ENCODE measurements around the gene SLC45A1. TPM values are rescaled to one million over a fixed set of nuclear protein-coding genes. Genes with fewer than 3 reads are reported as not detected.

SLC45A1 gene
- total RNA-seq, 1 experiment from 2014 or later = 13.8 TPM

DNA sequence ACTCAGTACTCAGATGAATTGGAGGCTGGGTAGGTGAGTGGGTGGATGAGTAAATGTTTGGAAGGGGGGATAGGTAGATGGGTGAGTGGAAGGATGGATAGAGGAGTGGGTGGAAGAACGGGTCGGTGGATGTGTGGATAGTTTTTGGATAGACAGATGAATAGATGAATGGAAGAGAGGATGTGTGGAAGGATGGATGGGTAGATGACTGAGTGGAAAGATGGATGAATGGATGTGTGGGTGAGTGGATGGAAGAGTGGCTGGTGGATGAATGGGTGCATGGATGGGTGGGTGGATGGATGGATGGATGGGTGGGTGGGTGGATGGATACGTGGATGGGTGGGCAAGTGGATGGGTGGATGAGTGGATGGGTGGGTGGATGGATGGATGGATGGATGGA is 3.7 kb downstream of the SLC45A1 start:
- no peaks in the 10 kb centered on the region for H4K20me1 ChIP-seq (ENCODE audit: insufficient read depth)
- intact Hi-C loops (cut with micrococcal nuclease) = no loop called here
- DNase-seq (ENCODE audit: low read depth, low spot score) = no peak
- TF ChIP-seq, protein P1, sequence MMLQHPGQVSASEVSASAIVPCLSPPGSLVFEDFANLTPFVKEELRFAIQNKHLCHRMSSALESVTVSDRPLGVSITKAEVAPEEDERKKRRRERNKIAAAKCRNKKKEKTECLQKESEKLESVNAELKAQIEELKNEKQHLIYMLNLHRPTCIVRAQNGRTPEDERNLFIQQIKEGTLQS (IDR thresholded peaks at IDR 0.05) = no peak
- no peak for TF ChIP-seq SIN3A (IDR thresholded peaks at IDR 0.05; ENCODE audit: low read depth)
- TF ChIP-seq, protein P2, sequence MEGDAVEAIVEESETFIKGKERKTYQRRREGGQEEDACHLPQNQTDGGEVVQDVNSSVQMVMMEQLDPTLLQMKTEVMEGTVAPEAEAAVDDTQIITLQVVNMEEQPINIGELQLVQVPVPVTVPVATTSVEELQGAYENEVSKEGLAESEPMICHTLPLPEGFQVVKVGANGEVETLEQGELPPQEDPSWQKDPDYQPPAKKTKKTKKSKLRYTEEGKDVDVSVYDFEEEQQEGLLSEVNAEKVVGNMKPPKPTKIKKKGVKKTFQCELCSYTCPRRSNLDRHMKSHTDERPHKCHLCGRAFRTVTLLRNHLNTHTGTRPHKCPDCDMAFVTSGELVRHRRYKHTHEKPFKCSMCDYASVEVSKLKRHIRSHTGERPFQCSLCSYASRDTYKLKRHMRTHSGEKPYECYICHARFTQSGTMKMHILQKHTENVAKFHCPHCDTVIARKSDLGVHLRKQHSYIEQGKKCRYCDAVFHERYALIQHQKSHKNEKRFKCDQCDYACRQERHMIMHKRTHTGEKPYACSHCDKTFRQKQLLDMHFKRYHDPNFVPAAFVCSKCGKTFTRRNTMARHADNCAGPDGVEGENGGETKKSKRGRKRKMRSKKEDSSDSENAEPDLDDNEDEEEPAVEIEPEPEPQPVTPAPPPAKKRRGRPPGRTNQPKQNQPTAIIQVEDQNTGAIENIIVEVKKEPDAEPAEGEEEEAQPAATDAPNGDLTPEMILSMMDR (IDR thresholded peaks at IDR 0.05 in 2 of 3, conservative IDR thresholded peaks at IDR 0.05 in 1 of 3; ENCODE audit: borderline replicate concordance in 1 of 3, insufficient read depth in 1 of 3, low read depth in 2 of 3, low read length in 2 of 3) = no peak
- TF ChIP-seq ZFX (IDR thresholded peaks at IDR 0.05) = no peak
- TF ChIP-seq TCF7L2 (IDR thresholded peaks at IDR 0.05; ENCODE audit: borderline replicate concordance, extremely low read depth, insufficient read depth, insufficient read length) = no peak
- TF ChIP-seq, protein P3, sequence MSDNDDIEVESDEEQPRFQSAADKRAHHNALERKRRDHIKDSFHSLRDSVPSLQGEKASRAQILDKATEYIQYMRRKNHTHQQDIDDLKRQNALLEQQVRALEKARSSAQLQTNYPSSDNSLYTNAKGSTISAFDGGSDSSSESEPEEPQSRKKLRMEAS (IDR thresholded peaks at IDR 0.05) = no peak
- TF ChIP-seq CBX3 (IDR thresholded peaks at IDR 0.05; ENCODE audit: low read depth) = no peak
- no peak for TF ChIP-seq JUND (IDR thresholded peaks at IDR 0.05)
- no peak for TF ChIP-seq FOSL1 (IDR thresholded peaks at IDR 0.05; ENCODE audit: low read depth)
- TF ChIP-seq ELF1 (IDR thresholded peaks at IDR 0.05; ENCODE audit: borderline replicate concordance, low read depth) = no peak
- no peak for TF ChIP-seq SP1 (IDR thresholded peaks at IDR 0.05; ENCODE audit: low read depth)
- TF ChIP-seq SRF (IDR thresholded peaks at IDR 0.05; ENCODE audit: low read depth) = no peak
- no peak for TF ChIP-seq CEBPB (IDR thresholded peaks at IDR 0.05; ENCODE audit: low read depth)
- TF ChIP-seq POLR2AphosphoS5 (IDR thresholded peaks at IDR 0.05; ENCODE audit: low read depth, low read length) = no peak
- ATAC-seq = no peak
- H3K79me2 ChIP-seq (ENCODE audit: insufficient read depth, low read length) = peaks cover 6% of the 10 kb centered on the region; the same call in 1 of the 2 replicates
- ChIA-PET POLR2A (no interaction called here), CTCF (no interaction called here), RAD21 (ENCODE audit: low non-redundant PET in 1 of 2, low total read pairs in 2 of 2, uncharacterized antibody in 2 of 2, unreplicated experiment in 2 of 2) (no interaction called here)
- no peaks in the 10 kb centered on the region for H3K27me3 ChIP-seq (ENCODE audit: insufficient read depth, low read length)
- peaks cover 5% of the 10 kb centered on the region in 2 experiments; a peak in 3 of 4 replicates for H3K36me3 ChIP-seq (ENCODE audit: control insufficient read depth in 1 of 2, insufficient read depth in 2 of 2, low read length in 2 of 2)
- no peaks in the 10 kb centered on the region for H3K9me3 ChIP-seq (ENCODE audit: control insufficient read depth in 1 of 2, insufficient read depth in 1 of 2, low read depth in 1 of 2, low read length in 2 of 2)
- H3K4me3 ChIP-seq (replicated peaks in 1 of 2; ENCODE audit: low read depth in 1 of 2, low read length in 2 of 2) = no peak overlapping the region
- no peak overlapping the region for H3K27ac ChIP-seq (ENCODE audit: low read depth, low read length)
- no peak overlapping the region for H3K9ac ChIP-seq (ENCODE audit: low read length)
- no peak overlapping the region for H2AFZ ChIP-seq (ENCODE audit: low read depth, low read length, poor library complexity, severe bottlenecking)
- H3K9me2 ChIP-seq (ENCODE audit: insufficient read depth) = no peaks in the 10 kb centered on the region; the same call in 1 of the 2 replicates
- no TSS peak for BruUV-seq (replicated peaks)
- H3K4me2 ChIP-seq (ENCODE audit: low read length) = no peak overlapping the region
- H3K4me1 ChIP-seq (ENCODE audit: control insufficient read depth in 1 of 2, insufficient read depth in 2 of 2, low read length in 2 of 2) = peaks cover 6 to 22% of the 10 kb centered on the region in 2 experiments; a peak in 3 of 4 replicates

Measured in HCT116 (cell line).